ENCODE measurements around the gene ADCY9.

The ADCY9 gene

GRCh38 chr16:4117250-4117578 is 972 bp upstream of the ADCY9 start:
- H3K27ac ChIP-seq (ENCODE audit: low read length): no peak overlapping the region
- H3K9me3 ChIP-seq (ENCODE audit: control insufficient read depth, low read depth, low read length): no peaks in the 10 kb centered on the region
- no peak overlapping the region for H3K9ac ChIP-seq (ENCODE audit: low read length)
- H3K36me3 ChIP-seq (ENCODE audit: control insufficient read depth, low read depth, low read length): no peaks in the 10 kb centered on the region
- no peaks in the 10 kb centered on the region for H3K4me1 ChIP-seq (ENCODE audit: control insufficient read depth, low read depth, low read length)
- H3K27me3 ChIP-seq (ENCODE audit: control insufficient read depth, insufficient read depth, low read length): peaks cover 27% of the 10 kb centered on the region
- peak overlapping the region; percentile 53 for H3K4me3 ChIP-seq (ENCODE audit: low read length)

DNA sequence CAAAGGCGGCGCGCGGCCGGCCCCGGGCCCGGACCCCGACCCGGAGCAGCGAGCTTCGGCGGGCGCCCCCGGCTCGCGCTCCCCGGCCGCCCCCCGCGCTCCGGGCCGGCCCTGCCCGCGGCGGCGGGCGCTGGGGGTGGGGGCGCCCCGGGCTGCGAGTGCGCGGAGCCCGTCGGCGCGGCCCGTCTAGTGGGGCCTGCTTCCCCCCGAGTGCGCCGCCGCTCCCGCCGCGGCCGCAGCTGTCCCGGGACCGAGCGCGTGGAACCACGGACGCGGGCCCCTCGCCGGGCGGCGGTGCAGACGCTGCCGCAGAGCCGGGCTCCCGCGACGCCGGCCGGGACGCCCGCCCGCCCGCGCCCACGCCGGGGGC is 308 bp downstream of the ADCY9 start:
- Histone ChIP-seq H3K9ac (ENCODE audit: low read length) (no peak overlapping the region), H3K4me1 (ENCODE audit: control insufficient read depth, low read depth, low read length) (no peaks in the 10 kb centered on the region), H3K27me3 (ENCODE audit: control insufficient read depth, insufficient read depth, low read length) (peaks cover 27% of the 10 kb centered on the region), H3K9me3 (ENCODE audit: control insufficient read depth, low read depth, low read length) (no peaks in the 10 kb centered on the region), H3K27ac (ENCODE audit: low read length) (no peak overlapping the region), H3K4me3 (ENCODE audit: low read length) (peak overlapping the region; percentile 60), H3K36me3 (ENCODE audit: control insufficient read depth, low read depth, low read length) (no peaks in the 10 kb centered on the region)

DNA sequence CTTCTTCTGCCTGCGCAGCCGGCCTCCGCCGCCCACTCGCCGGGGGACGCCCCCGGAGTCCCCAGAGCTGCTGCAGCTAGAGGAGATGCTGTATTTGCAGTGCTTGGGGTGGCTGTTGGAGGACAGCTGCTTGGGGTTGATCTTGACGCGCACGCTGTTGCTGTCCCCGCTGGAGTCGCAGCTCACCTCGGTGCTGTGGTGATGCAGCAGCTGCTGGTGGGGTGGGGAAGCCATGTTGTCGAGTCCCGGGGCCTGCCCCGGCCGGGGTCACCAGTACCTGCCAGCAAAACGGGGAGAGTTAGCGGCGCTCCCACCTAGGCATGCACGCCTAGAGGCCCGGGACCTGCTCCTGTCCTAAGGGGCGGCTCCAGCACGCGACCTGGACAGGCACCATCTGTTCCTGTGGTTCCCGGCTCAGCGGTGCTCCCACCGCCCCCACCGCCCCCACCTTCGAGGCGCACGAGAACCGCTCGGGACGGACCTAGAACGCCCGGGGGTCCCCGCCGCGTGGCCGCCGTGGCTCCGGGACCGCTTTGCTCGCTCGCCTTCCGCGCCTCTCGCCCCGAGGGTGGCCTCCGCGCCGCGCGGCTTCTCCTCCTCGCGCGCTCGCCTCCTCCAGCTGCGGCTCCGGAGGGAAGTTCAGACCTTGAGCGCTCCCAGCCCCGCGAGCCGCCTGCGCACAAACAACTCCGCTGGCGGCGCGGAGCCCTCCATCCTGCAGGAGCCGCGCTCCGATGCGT is 863 bp downstream of the ADCY9 start:
- Histone ChIP-seq H3K4me3 (ENCODE audit: low read length) (peak overlapping the region; percentile 60), H3K4me1 (ENCODE audit: control insufficient read depth, low read depth, low read length) (no peaks in the 10 kb centered on the region), H3K27ac (ENCODE audit: low read length) (no peak overlapping the region)

GRCh38 chr16:4114257-4115208 is 1.7 kb downstream of the ADCY9 start:
- Histone ChIP-seq H3K4me3 (ENCODE audit: low read length) (peak overlapping the region; percentile 60), H3K9me3 (ENCODE audit: control insufficient read depth, low read depth, low read length) (no peaks in the 10 kb centered on the region), H3K4me1 (ENCODE audit: control insufficient read depth, low read depth, low read length) (no peaks in the 10 kb centered on the region), H3K9ac (ENCODE audit: low read length) (no peak overlapping the region), H3K36me3 (ENCODE audit: control insufficient read depth, low read depth, low read length) (no peaks in the 10 kb centered on the region), H3K27me3 (ENCODE audit: control insufficient read depth, insufficient read depth, low read length) (peaks cover 27% of the 10 kb centered on the region), H3K27ac (ENCODE audit: low read length) (no peak overlapping the region)

More for the DNA sequence above, 863 bp downstream of the ADCY9 start:
- H3K27me3 ChIP-seq (ENCODE audit: control insufficient read depth, insufficient read depth, low read length): peaks cover 27% of the 10 kb centered on the region
- H3K9ac ChIP-seq (ENCODE audit: low read length): peak overlapping the region; percentile 10
- no peaks in the 10 kb centered on the region for H3K9me3 ChIP-seq (ENCODE audit: control insufficient read depth, low read depth, low read length)
- no peaks in the 10 kb centered on the region for H3K36me3 ChIP-seq (ENCODE audit: control insufficient read depth, low read depth, low read length)

GRCh38 chr16:4113358-4114256 is 2.6 kb downstream of the ADCY9 start:
- Histone ChIP-seq H3K4me3 (ENCODE audit: low read length) (no peak overlapping the region), H3K4me1 (ENCODE audit: control insufficient read depth, low read depth, low read length) (no peaks in the 10 kb centered on the region), H3K27me3 (ENCODE audit: control insufficient read depth, insufficient read depth, low read length) (peaks cover 27% of the 10 kb centered on the region), H3K9ac (ENCODE audit: low read length) (no peak overlapping the region), H3K9me3 (ENCODE audit: control insufficient read depth, low read depth, low read length) (no peaks in the 10 kb centered on the region), H3K27ac (ENCODE audit: low read length) (no peak overlapping the region), H3K36me3 (ENCODE audit: control insufficient read depth, low read depth, low read length) (no peaks in the 10 kb centered on the region)

DNA sequence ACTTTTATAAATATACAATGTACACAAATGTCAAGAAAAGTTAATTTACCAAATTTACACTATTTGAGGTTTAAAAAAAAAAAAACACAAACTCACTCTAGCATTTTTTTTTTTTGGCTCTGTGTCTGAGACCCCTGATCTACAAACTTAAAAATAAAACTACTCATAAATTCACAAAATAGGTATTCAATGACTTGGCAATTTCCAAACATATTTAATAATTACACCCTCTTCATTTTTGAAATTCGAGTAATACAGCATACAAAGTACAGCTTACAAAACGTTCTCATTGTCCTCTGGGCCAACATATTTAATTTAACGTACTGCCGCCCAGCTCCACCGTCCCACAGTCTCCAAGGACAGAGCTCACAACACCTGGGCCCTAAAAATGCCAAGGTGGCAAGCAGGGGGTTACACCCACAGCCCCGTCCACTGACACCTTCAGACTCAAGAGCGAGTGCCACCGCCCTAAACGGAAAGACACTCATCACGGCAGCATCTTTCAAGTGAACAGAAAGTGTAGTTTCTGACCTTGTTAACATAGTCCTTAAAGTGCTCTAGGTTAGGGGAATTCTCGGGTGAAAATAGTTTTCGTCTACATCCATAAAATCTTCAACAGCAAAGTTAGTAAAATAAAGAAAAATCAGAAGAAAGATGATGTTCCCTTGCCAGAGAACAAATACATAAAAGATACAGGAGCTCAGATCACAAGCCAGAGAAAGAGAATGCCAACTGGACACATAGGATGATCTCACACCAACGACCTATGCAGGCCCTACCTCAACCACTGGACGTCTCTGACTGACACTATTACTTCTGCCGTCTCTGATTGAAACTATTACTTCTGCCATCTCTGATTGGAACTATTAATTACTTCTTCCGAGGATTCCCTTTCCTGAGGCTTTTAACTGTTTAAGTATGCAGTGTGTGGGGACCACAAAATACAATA is 4.2 kb downstream of the ADCY9 start:
- Histone ChIP-seq H3K36me3 (ENCODE audit: control insufficient read depth, low read depth, low read length) (no peaks in the 10 kb centered on the region), H3K9ac (ENCODE audit: low read length) (no peak overlapping the region), H3K27ac (ENCODE audit: low read length) (no peak overlapping the region), H3K9me3 (ENCODE audit: control insufficient read depth, low read depth, low read length) (no peaks in the 10 kb centered on the region), H3K4me1 (ENCODE audit: control insufficient read depth, low read depth, low read length) (no peaks in the 10 kb centered on the region), H3K27me3 (ENCODE audit: control insufficient read depth, insufficient read depth, low read length) (peaks cover 19% of the 10 kb centered on the region), H3K4me3 (ENCODE audit: low read length) (no peak overlapping the region)

DNA sequence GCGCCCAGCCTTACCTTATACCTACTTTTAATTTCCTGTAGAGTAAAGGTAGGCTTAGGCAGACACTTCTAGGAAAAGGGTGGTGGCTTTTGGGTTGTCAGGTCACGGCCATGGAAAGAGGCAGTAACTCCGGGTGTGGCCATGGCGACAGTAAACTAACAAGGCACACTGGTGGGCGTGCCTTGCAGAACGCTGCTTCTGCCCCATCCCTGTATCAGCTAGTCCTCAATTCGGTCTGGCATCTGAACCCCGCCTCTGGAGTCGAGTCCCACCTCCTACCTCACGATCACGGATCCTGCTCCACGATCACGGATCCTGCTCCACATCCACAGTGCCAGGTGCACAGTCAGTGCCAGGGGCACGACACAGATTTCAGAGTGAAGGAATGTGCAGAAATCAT is 5.6 kb downstream of the ADCY9 start:
- Histone ChIP-seq H3K9me3 (ENCODE audit: control insufficient read depth, low read depth, low read length) (no peaks in the 10 kb centered on the region), H3K36me3 (ENCODE audit: control insufficient read depth, low read depth, low read length) (no peaks in the 10 kb centered on the region), H3K27me3 (ENCODE audit: control insufficient read depth, insufficient read depth, low read length) (peaks cover 15% of the 10 kb centered on the region), H3K27ac (ENCODE audit: low read length) (no peak overlapping the region), H3K4me3 (ENCODE audit: low read length) (no peak overlapping the region), H3K4me1 (ENCODE audit: control insufficient read depth, low read depth, low read length) (no peaks in the 10 kb centered on the region), H3K9ac (ENCODE audit: low read length) (no peak overlapping the region)

GRCh38 chr16:4110065-4110464 is 6.2 kb downstream of the ADCY9 start:
- H3K9ac ChIP-seq (ENCODE audit: low read length): no peak overlapping the region
- H3K4me3 ChIP-seq (ENCODE audit: low read length): no peak overlapping the region
- H3K36me3 ChIP-seq (ENCODE audit: control insufficient read depth, low read depth, low read length): no peaks in the 10 kb centered on the region
- no peaks in the 10 kb centered on the region for H3K4me1 ChIP-seq (ENCODE audit: control insufficient read depth, low read depth, low read length)
- H3K9me3 ChIP-seq (ENCODE audit: control insufficient read depth, low read depth, low read length): no peaks in the 10 kb centered on the region
- no peak overlapping the region for H3K27ac ChIP-seq (ENCODE audit: low read length)
- peaks cover 10% of the 10 kb centered on the region for H3K27me3 ChIP-seq (ENCODE audit: control insufficient read depth, insufficient read depth, low read length)

DNA sequence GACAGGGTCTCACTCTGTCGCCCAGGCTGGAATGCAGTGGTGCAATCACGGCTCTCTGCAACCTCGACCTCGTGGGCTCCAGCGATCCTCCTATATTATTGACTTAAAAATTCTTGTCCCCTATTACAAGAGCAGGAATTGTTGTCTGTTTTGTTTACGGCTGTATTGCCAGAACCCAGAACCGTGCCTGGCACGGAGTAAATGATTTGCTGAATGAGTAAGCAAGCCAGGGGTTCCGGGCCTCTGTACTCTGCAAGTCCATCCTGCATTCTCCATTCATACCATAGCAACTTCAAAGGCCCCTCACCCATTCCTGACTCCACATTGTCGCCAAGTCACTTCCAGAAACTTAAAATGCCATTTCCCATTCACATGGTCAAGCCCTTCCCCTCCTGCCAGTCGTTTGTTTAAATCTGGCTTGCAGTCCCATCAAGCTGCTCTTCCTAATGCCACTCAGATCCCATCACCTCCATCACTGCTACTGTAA is 6.9 kb downstream of the ADCY9 start:
- H3K4me3 ChIP-seq (ENCODE audit: low read length): no peak overlapping the region
- no peak overlapping the region for H3K9ac ChIP-seq (ENCODE audit: low read length)
- peaks cover 2% of the 10 kb centered on the region for H3K27me3 ChIP-seq (ENCODE audit: control insufficient read depth, insufficient read depth, low read length)
- no peaks in the 10 kb centered on the region for H3K36me3 ChIP-seq (ENCODE audit: control insufficient read depth, low read depth, low read length)
- no peaks in the 10 kb centered on the region for H3K4me1 ChIP-seq (ENCODE audit: control insufficient read depth, low read depth, low read length)
- no peaks in the 10 kb centered on the region for H3K9me3 ChIP-seq (ENCODE audit: control insufficient read depth, low read depth, low read length)
- no peak overlapping the region for H3K27ac ChIP-seq (ENCODE audit: low read length)

DNA sequence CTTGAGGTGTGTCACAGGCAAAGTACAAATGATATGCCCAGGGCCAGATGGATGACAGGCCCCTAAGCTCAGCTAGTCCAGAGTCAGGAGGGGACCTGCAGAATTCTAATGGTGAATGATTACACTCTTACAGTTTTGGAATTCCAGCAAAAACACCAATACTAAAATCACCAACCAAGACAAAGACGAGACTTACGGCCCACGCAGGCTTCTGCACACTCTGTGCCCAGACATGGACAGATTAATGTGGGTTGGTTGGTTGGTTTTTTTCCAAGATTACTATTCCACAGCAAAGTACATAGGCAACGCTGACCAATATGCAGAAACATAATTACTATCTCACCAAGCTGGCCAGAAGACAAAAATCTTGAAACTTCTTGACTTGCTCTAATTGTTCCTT is 9.7 kb downstream of the ADCY9 start:
- Histone ChIP-seq H3K9ac (ENCODE audit: low read length) (no peak overlapping the region), H3K36me3 (ENCODE audit: control insufficient read depth, low read depth, low read length) (no peaks in the 10 kb centered on the region), H3K4me3 (ENCODE audit: low read length) (no peak overlapping the region), H3K27ac (ENCODE audit: low read length) (no peak overlapping the region), H3K4me1 (ENCODE audit: control insufficient read depth, low read depth, low read length) (no peaks in the 10 kb centered on the region), H3K9me3 (ENCODE audit: control insufficient read depth, low read depth, low read length) (no peaks in the 10 kb centered on the region), H3K27me3 (ENCODE audit: control insufficient read depth, insufficient read depth, low read length) (no peaks in the 10 kb centered on the region)
